Fibroblast of gingiva (primary cell): ENCODE measurements around the gene VPS33B.
A peak's percentile ranks its signal among the peaks of the same experiment; 100 is the strongest.

ENCODE experiments used
- DNase-seq: peaks from one replicate; pipeline ENCODE4 v3.0.0-alpha.2; 2011; ENCODE audit warnings: low read depth

Gene VPS33B

DNA sequence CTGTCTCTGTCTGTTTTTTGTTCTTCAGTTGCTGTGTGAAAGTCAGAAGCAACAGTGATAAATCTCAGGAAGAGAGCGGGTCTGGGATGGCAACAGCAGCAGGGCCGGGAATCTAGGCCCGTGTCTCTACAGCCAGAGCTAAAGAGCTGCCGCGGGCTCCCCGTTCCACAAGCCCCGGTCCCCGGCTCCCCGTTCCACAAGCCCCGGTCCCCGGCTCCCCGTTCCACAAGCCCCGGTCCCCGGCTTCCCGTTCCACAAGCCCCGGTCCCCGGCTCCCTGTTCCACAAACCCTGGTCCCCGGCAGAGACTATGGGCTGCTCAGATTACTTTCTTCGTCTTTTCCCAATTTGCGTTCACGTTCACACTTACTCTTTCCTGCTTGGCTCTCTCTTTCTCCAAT, 48.2 kb downstream of the VPS33B start:
- no peak for DNase-seq

DNA sequence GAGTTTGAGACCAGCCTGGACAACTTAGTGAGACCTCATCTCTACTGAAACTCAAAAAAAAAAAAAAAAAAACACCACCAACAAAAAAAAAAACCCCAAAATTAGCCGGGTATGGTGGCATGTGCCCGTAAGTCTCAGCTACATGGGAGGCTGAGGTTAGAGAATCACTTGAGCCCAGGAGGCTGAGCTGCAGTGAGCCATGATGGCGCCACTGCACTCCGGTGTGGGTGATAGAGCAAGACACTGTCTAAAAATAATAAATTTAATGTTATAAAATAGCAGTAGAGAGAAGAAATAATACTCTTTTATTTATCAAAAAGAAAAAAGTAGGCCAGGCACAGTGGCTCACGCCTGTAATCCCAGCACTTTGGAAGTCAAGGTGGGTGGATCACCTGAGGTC, 50.3 kb downstream of the VPS33B start:
- DNase-seq: no peak

DNA sequence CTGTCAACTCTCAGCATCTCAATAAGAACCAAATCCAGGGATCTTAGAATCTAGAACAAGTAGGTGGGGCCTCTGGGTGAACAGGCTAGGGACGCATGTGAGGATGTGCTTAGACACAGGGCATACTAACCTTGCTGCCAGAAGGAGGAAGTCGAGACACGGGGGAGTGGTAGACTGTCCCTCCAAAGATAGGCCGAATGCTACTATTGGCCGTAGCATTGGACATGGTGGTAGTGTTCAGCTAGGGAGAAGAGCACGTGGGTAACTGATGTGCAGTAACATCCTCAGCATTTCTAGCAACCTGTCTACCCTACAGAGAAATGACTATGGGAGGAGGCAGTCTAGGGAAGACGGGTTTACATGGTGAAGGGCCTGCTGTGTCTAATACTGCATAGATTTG, 52.1 kb downstream of the VPS33B start:
- DNase-seq: no peak

DNA sequence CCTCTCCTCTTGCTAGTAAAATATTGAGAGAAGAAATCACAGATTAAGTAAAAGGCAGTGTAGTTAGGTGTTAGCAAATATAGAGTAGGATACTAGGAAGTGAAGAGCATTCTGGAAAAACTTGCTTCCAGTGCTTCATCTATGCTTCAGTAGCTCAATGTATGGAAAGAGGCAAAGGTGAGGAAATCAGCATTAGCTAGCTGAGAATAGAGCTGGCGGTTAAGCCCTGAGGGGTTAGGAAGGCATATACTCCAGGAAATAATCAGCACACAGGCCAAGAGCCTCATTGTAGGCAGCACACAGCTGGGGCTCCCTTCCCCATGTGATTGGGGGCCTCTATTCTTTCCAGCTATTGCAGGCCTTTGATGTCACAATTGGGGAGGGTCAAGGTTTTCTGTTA, 54.0 kb downstream of the VPS33B start:
- no peak for DNase-seq

DNA sequence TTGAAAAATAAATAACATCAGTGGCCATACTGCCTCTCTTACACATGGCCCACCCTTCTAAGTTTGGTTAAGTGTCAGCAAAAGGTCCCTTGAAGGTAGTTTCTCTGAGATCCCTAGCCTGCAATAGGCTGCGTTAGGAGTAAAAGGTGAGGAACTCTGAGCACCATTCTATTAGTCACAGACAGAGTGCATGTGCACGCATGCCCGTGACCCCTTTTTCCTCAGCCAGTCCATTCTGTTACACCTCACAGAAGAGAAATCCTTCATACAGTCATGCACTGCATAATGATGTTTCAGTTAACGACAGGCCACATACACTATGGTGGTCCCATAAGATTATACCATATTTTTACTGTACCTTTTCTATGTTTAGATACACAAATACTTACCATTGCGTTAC, 55.2 kb downstream of the VPS33B start:
- DNase-seq: no peak

DNA sequence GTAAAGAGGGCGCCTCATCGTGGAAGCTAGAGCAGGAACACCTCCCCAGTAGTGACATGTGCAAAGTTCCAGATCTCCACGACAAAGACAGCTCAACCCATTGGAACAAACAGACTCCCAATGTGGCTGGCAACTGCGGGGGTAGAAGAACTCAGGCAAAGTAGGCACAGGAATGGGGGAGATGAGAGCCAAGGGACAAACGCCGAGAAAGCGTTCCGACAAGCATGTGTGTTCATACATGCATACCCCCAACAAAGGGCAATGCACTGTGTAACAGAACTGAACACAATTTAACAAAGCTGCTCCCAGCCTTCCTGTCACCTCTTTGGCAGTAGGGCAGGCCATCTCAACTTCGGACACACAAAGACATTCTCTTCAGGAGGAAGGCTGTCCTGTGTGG, 56.1 kb downstream of the VPS33B start:
- no peak for DNase-seq

DNA sequence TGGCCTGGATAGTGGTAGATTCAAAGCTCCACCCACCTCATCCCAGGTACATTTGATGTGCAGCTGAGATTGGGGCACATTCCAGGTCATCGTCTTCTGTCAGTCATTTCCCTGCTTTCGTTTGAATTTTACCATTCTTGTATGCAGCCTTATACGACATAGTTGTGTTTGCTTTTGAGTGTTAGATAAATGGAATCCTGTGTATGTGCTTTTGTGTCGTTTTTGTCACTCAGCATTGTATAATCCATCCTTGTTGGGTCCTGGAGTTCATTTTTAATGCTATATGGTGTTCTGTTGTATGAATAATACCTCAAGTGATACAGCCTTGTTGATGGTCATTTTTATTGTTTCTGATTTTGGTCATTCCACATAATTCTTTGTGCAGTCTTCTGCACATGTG, 60.4 kb downstream of the VPS33B start:
- no peak for DNase-seq

DNA sequence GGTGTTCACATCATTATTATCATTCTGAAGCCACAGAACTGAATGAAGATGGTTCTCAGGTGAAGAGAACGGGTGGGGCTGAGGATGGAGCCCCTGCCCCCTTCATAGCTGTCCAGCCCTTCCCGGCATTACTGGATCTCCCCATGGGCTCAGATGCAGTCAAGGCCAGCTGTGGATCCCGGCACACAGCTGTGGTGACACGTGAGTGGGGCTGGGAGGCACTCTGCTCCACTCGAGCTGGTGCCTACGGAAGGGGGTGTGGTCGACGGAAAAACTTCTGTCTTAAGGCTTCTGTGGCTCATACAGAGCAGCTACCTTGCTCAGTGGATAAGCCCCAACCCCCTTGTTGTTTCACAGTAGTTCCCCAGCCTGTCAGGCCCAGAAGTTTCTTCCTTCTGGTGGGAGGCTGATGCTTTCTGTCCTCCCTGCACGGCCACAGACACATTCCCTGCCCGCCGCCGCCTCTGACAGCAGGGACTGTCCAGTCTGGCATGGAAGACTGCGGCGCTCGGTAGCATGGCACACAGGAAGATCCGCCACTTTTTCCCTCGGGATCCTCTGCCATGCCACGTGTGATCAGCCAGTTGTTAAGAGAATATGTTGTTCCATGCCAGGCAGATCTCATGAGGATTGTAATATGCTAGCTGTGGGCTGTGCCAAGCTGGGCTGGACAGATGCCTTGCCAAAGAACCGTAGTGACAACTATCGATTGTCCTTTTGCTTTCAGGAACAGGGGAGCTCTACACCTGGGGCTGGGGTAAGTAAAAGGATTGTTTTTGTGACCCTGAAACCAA, 61.9 kb downstream of the VPS33B start:
- peak; percentile 33 for DNase-seq

DNA sequence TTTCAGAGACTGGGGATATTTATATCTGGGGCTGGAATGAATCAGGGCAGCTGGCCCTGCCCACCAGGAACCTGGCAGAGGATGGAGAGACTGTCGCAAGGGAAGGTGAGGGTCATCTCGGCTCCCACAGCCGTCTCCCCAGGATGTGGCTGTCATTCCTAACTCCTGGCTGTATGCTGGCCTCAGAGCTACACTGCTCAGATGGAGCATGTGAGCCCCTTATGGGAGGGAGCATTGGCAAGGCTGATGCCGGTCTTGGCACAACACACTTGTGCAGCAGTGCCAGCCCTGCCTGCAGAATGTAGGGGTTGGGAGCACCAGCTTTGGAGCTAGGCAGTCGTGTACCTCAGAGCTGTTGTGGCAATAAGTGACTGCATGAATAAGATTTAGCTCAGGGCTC, 62.5 kb downstream of the VPS33B start:
- DNase-seq: peak; percentile 95

DNA sequence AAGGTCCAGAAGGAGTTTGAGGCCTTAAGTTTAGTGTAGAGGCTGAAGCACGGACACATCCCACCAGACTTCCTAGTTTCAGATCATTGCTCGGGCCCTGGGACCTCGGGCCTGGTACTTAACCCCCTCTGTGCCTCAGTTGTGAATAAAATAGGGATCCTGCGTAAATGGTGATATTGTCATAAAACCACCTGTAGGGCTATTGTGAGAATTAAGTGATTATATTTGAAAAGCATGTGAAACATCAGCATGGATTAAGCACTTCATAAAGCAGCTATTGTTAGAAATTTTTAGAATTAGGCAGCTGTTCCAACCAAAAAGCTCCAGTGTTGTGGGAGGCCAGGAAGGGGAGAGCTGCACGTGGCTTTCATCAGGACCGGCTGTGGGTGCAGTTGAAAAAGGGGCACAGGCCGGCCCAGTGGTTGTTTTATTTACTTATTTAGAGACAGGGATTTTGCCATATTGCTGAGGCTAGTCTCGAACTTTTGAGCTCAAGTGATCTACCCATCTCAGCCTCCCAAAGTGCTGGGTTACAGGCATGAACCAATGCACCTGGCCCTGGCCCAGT, 63.3 kb downstream of the VPS33B start:
- DNase-seq: no peak

DNA sequence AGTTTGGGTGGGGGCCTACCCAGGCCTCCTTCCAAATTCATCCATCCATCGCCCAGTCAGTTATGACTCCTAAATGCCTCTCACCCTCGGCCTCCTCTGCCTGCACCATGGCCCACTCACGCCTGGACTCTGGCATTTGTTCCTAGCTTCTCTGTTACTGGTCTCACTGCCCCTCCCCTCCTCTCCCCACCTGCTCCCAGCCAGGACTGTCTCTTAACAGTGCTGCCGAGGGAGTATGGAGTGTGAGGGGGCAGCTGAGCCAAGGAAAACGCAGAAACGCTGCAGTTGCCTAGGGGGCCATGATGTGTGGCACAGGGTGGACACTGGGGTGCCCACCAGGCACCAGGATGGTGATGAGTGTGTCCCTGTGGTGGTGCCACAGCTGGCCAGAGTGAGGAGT, 64.6 kb downstream of the VPS33B start:
- no peak for DNase-seq

DNA sequence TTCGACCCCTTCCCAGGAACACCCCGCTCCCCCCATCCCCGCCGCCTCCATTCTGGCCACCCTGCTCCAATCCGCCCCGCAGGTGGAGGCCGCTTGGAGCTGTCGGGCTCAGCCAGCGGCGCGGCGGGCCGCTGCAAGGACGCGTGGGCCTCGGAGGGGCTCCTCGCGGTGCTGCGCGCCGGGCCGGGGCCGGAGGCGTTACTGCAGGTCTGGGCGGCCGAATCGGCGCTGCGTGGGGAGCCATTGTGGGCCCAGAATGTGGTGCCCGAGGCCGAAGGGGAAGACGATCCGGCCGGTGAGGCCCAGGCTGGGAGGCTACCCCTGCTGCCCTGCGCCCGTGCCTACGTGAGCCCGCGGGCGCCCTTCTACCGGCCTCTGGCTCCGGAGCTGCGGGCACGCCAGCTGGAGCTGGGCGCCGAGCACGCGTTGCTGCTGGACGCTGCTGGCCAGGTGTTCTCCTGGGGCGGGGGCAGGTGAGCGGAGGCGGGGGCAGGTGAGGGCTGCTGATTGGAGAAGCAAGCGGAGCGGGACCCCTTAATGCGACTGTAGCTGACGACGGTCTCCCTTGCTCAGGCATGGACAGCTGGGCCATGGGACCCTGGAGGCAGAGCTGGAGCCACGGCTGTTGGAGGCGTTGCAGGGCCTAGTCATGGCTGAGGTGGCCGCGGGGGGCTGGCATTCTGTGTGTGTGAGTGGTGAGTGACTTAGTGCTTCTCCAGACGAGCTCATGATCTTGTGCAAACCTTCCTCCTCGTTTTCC, 65.2 kb downstream of the VPS33B start:
- peak; percentile 29 for DNase-seq

DNA sequence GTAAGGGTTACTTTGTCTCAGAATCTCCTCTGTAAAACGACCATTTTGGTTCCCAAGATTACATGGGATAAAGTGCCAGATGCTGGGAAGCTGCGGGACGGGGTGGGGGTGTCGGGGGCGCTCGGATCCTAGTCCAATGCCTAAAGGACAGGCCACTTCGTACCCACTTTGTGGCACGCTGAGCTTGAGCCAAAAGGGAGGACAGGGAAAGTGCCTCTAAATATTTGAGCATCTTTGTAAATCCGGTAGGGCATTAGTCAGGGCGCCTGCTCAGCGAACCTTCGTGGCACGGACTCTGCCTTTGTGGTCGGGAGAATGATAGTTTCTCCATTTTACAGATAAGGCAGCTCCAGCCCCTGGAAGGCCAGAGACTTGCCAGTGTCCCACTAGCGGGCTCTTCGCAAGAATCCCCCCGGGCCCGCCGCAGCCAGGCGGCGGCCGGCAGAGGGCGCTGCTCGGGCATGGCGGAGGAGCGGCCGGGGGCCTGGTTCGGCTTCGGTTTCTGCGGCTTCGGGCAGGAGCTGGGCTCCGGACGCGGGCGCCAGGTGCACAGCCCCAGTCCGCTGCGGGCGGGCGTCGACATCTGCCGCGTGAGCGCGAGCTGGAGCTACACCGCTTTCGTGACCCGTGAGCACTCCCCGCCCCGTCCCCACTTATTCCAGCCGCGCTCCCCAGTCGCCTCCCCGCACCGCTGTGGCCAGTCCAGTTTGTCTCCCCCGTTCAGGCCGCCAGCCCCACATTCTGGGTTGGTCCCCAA, 65.9 kb downstream of the VPS33B start:
- DNase-seq: peak; percentile 63

DNA sequence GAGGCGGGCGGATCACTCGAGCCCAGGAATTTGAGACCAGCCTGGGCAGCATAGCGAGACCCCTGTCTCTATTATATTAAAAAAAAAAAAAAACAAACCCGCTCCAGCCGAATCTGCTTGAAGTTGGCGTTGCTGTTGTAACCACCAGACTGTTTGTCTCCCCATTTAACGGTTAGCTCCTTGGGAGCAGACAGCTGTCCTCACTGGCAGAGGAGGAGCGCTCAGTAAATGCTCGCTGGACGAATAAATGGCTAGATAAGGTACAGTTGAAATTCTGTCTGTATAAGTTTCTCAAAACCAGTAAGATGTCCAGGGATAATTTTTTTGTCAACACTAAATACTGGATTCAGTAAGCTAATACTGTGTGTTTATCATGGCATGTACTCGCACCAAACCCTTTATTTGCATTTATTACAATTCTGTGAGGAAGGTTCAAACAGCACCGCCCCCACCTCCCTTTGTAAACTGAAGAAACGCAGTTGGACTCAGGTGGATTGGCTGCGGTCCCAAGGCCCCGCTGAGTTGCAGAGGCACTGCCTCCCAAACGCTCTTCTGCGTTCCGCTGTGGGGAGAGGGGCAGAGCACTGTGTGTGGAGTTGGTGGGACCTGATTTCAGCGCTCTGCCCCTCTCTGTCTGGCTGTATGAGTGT, 66.6 kb downstream of the VPS33B start:
- DNase-seq: no peak

DNA sequence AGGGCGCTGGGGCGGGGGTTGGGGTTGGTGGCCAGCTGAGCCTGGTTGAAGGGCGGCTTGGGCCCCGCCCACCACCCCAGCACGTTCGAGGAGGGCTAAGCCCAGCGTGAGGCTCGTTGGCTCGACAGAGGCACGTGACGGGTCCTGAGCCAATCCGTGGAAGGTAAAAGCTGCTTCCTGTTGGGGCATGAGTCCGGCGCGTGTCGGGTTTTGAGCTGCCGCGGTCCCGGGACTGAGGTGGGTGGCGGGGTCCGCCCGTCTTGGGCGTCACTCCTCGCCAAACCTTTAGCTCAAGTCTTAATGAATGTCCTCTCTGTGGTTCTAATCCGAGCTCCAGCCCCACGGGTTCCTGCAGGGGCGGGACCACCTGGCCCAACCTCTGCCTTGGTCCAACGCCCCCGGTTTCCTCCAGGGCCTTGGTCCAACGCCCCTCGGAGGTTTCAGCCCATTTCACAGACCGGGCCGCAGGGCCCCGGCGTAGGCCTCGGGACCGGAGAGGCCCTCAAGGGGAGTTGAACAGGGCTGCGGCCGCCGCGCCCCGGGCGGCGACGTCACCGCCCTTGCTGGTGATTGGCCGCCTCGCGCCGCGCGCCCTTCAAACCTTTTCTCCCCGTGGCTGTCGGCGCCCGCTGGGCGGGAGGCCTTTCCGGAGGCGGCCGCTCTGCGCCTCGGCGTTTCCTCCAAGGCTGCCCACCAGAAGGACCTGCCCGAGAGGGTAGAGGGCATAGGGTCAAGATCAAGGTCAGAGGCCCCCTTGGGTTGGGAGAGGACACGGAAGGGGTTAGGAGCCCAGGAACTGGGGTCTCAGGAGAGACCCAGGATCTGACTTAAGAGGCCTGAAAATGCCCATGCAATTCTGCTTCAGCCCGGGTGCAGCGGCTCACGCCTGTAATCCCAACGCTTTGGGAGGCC, 67.4 kb downstream of the VPS33B start, which contains the start of gene RCCD1:
Gene RCCD1 (plus strand): TSS at position 173 of the 912 bp plus-strand sequence. CDS start 1,851 bp downstream, outside the sequence.
- peak; percentile 92 for DNase-seq

DNA sequence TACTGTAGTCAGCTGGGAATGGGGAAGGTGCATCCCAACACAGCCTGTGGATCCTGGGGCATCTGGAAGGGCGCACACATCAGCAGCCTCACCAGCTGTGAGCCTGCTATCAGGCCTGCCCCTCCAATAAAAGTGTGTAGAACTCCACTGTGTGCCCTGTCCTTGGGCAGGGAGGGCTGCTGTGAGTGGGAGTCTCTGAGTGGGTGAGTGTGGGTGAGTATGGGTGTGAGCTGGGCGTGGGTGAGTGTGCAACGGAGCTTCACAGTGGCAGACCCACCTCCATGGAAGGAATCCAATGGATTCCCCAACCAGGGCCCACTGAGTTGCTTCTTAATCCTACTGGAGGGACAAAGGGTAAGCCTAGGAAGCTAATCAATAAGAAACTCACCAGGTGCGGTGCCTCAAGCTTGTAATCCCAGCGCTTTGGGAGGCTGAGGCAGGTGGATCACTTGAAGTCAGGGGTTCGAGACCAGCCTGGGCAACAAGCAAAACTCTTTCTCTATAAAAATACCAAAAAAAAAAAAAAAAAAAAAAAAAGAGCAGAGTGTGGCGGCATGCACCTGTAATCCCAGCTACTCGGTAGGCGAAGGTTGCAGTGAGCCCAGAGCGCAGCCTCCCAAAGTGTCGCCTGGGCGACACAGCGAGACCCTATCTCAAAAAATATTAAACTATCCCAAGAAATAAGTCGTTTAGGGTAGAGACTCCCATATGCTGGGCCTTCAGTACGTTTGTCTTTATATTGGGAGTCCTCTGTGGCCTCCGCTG, 68.3 kb downstream of the VPS33B start:
- no peak for DNase-seq

DNA sequence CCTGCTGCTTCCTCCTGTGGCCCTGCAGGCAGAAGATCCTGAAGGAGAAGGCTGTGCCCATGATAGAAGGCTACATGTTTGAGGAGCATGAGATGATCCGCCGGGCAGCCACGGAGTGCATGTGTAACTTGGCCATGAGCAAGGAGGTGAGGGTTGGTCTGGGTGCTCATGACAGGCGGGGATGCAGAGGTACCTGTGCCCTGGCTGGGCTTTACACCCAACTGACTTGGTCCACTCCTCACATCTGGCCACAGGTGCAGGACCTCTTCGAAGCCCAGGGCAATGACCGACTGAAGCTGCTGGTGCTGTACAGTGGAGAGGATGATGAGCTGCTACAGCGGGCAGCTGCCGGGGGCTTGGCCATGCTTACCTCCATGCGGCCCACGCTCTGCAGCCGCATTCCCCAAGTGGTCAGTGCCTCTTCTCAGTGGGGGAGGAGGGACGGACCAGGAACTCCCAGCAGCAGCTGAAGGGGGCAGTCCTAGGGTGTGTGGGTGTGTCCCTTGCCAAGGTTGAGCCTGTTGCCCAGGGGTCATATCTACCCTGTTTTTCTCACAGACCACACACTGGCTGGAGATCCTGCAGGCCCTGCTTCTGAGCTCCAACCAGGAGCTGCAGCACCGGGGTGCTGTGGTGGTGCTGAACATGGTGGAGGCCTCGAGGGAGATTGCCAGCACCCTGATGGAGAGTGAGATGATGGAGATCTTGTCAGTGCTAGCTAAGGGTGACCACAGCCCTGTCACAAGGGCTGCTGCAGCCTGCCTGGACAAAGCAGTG, 69.3 kb downstream of the VPS33B start:
- DNase-seq: no peak

DNA sequence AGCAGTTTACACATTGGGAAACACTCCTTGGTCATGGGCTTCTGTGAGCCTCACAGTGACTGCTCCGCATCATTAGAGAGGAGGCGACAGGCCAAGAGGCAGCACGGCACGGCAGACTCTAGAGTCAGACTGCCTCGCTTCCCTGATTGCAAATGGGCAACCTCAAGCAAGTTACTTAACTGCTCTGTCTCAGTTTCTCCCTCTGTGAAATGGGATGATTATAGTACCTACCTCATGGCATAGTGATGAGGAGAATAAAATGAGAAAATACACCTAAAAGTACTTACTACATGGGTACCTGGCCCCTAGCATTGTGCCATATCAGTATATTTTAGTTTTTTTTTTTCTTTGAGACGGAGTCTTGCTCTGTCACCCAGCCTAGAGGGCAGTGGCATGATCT, 71.7 kb downstream of the VPS33B start:
- DNase-seq: no peak

DNA sequence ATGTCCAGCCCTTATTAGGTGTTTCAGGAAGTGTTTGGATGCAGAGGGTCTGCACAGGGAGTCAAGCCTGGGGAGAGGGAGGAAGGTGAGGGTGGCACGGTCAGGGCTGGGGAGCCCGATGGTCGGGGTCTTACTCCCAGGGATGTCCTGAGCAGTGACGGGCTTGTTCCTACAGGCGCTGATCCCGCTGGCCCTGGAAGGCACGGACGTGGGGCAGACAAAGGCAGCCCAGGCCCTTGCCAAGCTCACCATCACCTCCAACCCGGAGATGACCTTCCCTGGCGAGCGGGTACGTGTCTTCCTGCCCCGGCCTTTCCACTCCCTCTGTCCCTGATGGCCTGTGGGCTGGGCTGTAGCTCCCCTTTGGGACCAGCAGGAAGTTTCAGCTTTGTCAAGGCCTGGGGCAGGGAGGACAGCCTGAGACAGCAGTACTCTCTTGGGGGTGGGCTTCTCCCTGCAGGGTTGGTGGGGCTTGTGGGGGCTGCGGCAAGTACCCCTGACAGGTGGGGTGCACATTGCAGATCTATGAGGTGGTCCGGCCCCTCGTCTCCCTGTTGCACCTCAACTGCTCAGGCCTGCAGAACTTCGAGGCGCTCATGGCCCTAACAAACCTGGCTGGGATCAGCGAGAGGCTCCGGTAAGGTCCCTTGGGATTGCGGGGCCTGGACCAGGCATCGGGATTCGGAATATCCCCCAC, 72.3 kb downstream of the VPS33B start:
- DNase-seq: no peak
